Measurements from ENCODE around the gene BPI.

GRCh38 chr20:38353316-38353715 lies 49.4 kb downstream of the BPI start:
- TF ChIP-seq CTCF (conservative IDR thresholded peaks at IDR 0.05 in 1 of 2, IDR thresholded peaks at IDR 0.05 in 1 of 2; ENCODE audit: low read depth in 1 of 2, low read length in 2 of 2) (no peak), EZH2 (IDR thresholded peaks at IDR 0.05; ENCODE audit: low read length, missing control alignments) (no peak)

All from fibroblast of lung (primary cell).